T-helper 1 cell treated with Interleukin-12 subunit alpha and Interleukin-12 subunit beta and Interleukin-4 antibody, amounts not matched to agents 30 μg/mL and 1 μg/mL, for 36 hours (primary cell): ENCODE data around the gene PIK3CD.
"Not testable (repeated sequence)": the region's sequence is repeated elsewhere in the genome, so short reads cannot be mapped to it uniquely, and the experiment has no call there.

ENCODE experiments used
- H3K27ac Mint-ChIP-seq: one replicate; pipeline ENCODE4 v1.8.0; 2021; ENCODE audit warnings: mild to moderate bottlenecking, mixed read lengths
- H3K27me3 Mint-ChIP-seq: one replicate; pipeline ENCODE4 v1.8.0; 2021; ENCODE audit warnings: low read depth, mixed read lengths
- H3K36me3 Mint-ChIP-seq: one replicate; pipeline ENCODE4 v1.8.0; 2021; ENCODE audit warnings: low read depth, mixed read lengths
- H3K4me1 Mint-ChIP-seq: one replicate; pipeline ENCODE4 v1.8.0; 2021; ENCODE audit warnings: low read depth, mixed read lengths
- H3K4me3 Mint-ChIP-seq: one replicate; pipeline ENCODE4 v1.8.0; 2021; ENCODE audit warnings: mild to moderate bottlenecking, moderate library complexity, mixed read lengths
- H3K9me3 Mint-ChIP-seq: one replicate; pipeline ENCODE4 v1.8.0; 2021; ENCODE audit warnings: mixed read lengths

PIK3CD gene

GRCh38 chr1:9753121-9753531 lies 101.6 kb downstream of the PIK3CD start:
- peaks cover 4% of the 10 kb centered on the region for H3K4me1 Mint-ChIP-seq
- no peak overlapping the region for H3K4me3 Mint-ChIP-seq
- H3K27ac Mint-ChIP-seq: no peak overlapping the region
- peaks cover 33% of the 10 kb centered on the region for H3K36me3 Mint-ChIP-seq
- no peaks in the 10 kb centered on the region for H3K27me3 Mint-ChIP-seq
- H3K9me3 Mint-ChIP-seq: no peaks in the 10 kb centered on the region

GRCh38 chr1:9755441-9755995 lies 104.0 kb downstream of the PIK3CD start:
- Mint-ChIP-seq H3K27me3 (no peaks in the 10 kb centered on the region), H3K9me3 (no peaks in the 10 kb centered on the region), H3K4me1 (peaks cover 7% of the 10 kb centered on the region), H3K4me3 (no peak overlapping the region), H3K36me3 (peaks cover 20% of the 10 kb centered on the region), H3K27ac (no peak overlapping the region)

DNA sequence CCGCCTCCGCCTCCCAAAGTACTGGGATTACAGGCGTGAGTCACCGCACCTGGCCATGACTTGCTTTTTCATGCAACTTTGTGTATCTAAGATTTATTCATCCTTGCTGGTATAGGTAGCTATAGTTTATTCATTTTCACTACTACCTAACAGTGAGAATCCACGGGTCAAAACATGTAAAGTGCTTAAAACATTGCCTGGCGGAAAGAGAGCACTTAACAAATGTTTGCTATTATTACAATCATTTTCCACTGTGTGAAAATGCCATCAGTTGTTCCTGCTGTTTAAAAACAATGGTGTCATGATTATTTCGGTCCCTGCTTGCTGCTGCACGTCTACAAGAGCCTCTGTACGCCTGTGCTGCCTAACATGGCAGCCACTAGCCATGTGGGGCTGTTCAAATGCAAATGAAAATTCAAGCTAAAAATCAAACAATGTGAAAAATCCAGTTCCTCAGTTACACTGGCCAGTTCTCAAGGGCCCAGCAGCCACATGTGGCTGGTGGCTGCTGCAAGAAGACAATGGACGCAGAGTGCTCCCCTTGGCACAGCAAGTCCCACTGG lies 107.1 kb downstream of the PIK3CD start:
- H3K9me3 Mint-ChIP-seq: no peaks in the 10 kb centered on the region

GRCh38 chr1:9759939-9760338 lies 108.4 kb downstream of the PIK3CD start:
- Mint-ChIP-seq H3K9me3 (no peaks in the 10 kb centered on the region), H3K4me1 (peaks cover 11% of the 10 kb centered on the region), H3K36me3 (peaks cover 15% of the 10 kb centered on the region), H3K27ac (no peak overlapping the region), H3K27me3 (no peaks in the 10 kb centered on the region), H3K4me3 (no peak overlapping the region)

More for the DNA sequence above, 107.1 kb downstream of the PIK3CD start:
- peaks cover 8% of the 10 kb centered on the region for H3K4me1 Mint-ChIP-seq
- no peak overlapping the region for H3K27ac Mint-ChIP-seq
- H3K4me3 Mint-ChIP-seq: no peak overlapping the region
- peaks cover 15% of the 10 kb centered on the region for H3K36me3 Mint-ChIP-seq
- H3K27me3 Mint-ChIP-seq: no peaks in the 10 kb centered on the region

- Mint-ChIP-seq H3K27ac (no peak overlapping the region), H3K27me3 (no peaks in the 10 kb centered on the region), H3K9me3 (no peaks in the 10 kb centered on the region), H3K4me1 (peaks cover 9% of the 10 kb centered on the region), H3K4me3 (no peak overlapping the region), H3K36me3 (peaks cover 10% of the 10 kb centered on the region)
Observed at GRCh38 chr1:9760824-9761223, 109.3 kb downstream of the PIK3CD start.

GRCh38 chr1:9761855-9762254 lies 110.3 kb downstream of the PIK3CD start:
- Mint-ChIP-seq H3K4me3 (no peak overlapping the region), H3K27ac (no peak overlapping the region), H3K4me1 (peaks cover 9% of the 10 kb centered on the region), H3K27me3 (no peaks in the 10 kb centered on the region), H3K36me3 (peaks cover 10% of the 10 kb centered on the region), H3K9me3 (no peaks in the 10 kb centered on the region)

DNA sequence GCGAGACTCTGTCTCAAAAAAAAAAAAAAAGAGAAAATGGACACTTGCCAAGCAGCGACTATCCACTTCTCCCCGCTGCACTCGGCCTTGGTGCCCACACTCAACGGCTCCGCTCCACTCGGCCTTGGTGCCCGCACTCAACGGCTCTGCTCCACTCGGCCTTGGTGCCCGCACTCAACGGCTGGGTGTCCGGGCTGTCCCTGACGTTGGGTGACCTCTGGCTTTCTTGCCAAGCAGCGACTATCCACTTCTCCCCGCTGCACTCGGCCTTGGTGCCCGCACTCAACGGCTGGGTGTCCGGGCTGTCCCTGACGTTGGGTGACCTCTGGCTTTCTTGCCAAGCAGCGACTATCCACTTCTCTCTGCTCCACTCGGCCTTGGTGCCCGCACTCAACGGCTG lies 110.9 kb downstream of the PIK3CD start:
- not testable (repeated sequence) for H3K27ac Mint-ChIP-seq, H3K27me3 Mint-ChIP-seq, H3K9me3 Mint-ChIP-seq, H3K4me3 Mint-ChIP-seq, H3K4me1 Mint-ChIP-seq
- peaks cover 10% of the 10 kb centered on the region for H3K36me3 Mint-ChIP-seq

GRCh38 chr1:9763914-9764313 lies 112.4 kb downstream of the PIK3CD start:
- H3K27ac Mint-ChIP-seq: no peak overlapping the region
- no peaks in the 10 kb centered on the region for H3K27me3 Mint-ChIP-seq

DNA sequence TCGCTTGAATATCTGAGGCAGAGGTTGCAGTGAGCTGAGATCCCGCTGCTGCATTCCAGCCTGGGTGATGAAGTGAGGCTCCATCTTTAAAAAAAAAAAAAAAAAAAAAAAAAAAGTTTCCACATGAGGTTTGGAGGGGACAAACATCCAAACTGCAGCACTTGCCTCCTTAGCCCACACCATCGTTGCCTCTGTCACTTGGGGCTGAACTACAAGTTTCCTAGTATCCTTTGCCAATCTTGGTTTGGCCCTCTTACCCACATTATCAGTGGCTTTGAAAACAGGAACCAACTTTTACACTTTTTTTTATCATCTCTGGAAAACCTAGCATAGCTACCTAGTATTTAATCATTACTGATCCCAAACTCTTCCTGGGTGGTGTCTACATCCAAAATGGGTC lies 113.0 kb downstream of the PIK3CD start:
- Mint-ChIP-seq H3K27ac (no peak overlapping the region), H3K4me1 (peaks cover 11% of the 10 kb centered on the region)

More at GRCh38 chr1:9763914-9764313, 112.4 kb downstream of the PIK3CD start:
- Mint-ChIP-seq H3K9me3 (no peaks in the 10 kb centered on the region), H3K4me1 (peaks cover 9% of the 10 kb centered on the region), H3K4me3 (no peak overlapping the region), H3K36me3 (peaks cover 10% of the 10 kb centered on the region)

DNA sequence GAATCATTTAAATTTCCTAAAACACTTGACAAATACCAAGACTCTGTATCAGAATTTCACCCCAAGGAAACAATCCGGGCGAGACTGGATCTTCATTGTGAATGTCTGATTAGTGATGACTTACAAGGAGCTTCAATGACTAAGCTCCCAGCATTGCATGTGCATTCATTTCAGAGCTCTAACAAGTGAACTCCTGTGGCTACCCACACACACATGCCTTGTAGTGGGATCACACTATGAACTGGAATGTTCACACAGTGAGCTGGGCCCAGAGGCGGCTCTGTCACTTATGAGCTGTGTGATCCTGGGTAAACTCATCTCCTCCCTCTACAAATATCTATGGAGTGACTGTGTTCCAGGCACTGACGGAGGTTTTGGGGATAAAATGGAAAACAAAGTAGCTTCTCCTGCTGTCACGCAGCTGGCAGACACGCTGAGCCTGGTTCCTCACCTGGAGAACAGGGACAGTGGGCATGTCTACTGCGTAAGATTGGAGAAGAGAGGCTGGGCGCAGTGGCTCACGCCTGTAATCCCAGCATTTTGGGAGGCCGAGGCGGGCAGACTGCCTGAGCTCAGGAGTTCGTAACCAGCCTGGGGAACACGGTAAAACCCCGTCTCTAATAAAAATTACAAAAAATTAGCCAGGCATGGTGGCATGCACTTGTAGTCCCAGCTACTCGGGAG lies 115.4 kb downstream of the PIK3CD start:
- Mint-ChIP-seq H3K27me3 (no peaks in the 10 kb centered on the region), H3K4me3 (no peak overlapping the region), H3K27ac (no peak overlapping the region), H3K9me3 (no peaks in the 10 kb centered on the region), H3K4me1 (peaks cover 5% of the 10 kb centered on the region), H3K36me3 (peaks cover 6% of the 10 kb centered on the region)

More for the DNA sequence above, 113.0 kb downstream of the PIK3CD start:
- Mint-ChIP-seq H3K4me3 (no peak overlapping the region), H3K27me3 (no peaks in the 10 kb centered on the region), H3K36me3 (peaks cover 10% of the 10 kb centered on the region), H3K9me3 (no peaks in the 10 kb centered on the region)

DNA sequence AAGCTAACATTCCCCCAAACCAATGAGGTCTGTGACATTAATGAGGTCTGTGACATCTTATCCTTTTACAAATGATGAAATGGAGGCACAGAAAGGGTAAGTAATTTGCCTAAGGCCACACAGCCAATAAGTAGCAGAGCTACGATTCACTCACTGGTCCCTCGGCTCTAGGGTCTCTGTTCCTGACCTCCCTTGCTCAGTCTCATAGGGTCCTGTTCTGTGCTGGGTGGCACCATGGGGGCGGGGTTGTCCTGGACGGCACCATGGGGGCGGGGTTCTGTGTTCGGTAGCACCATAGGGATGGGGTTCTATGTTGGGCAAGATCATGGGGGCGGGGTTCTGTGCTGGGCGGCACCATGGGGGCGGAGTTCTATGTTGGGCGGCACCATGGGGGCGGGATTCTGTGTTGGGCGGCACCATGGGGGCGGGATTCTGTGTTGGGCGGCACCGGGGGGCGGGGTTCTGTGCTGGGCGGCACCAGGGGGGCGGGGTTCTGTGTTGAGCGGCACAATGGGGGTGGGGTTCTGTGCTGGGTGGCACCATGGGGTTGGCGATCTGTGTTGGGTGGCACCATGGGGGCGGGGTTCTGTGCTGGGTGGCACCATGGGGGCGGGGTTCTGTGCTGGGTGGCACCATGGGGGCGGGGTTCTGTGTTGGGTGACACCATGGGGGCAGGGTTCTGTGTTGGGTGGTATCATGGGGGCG lies 116.6 kb downstream of the PIK3CD start:
- H3K27me3 Mint-ChIP-seq: no peaks in the 10 kb centered on the region
- peaks cover 5% of the 10 kb centered on the region for H3K4me1 Mint-ChIP-seq
- peaks cover 10% of the 10 kb centered on the region for H3K36me3 Mint-ChIP-seq
- no peak overlapping the region for H3K4me3 Mint-ChIP-seq
- peak overlapping the region; percentile 15 for H3K27ac Mint-ChIP-seq
- H3K9me3 Mint-ChIP-seq: no peaks in the 10 kb centered on the region

DNA sequence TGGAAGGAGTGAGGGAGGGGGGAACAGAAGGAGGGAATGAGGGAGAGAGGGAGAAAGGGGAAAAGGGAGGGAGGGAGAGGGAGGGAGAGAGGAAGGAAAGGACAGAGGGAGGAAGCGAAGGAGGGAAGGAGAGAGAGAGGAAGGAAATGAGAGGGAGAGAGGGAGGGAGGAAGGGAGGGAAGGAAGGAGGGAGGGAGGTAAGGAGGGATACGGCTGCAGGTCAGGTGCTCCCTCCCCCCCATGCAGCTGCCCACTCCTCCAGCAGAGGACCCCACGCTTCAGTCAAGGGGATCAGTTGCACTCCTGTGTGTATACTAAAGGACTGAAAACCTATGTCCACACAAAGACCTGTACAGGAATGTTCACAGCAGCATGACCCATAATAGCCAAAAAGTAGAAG lies 117.5 kb downstream of the PIK3CD start:
- peaks cover 7% of the 10 kb centered on the region for H3K36me3 Mint-ChIP-seq
- no peak overlapping the region for H3K4me3 Mint-ChIP-seq
- no peaks in the 10 kb centered on the region for H3K27me3 Mint-ChIP-seq
- H3K9me3 Mint-ChIP-seq: no peaks in the 10 kb centered on the region
- H3K4me1 Mint-ChIP-seq: peaks cover 2% of the 10 kb centered on the region
- H3K27ac Mint-ChIP-seq: no peak overlapping the region

GRCh38 chr1:9770298-9770697 lies 118.8 kb downstream of the PIK3CD start:
- Mint-ChIP-seq H3K36me3 (peaks cover 7% of the 10 kb centered on the region), H3K4me1 (peaks cover 2% of the 10 kb centered on the region), H3K27me3 (no peaks in the 10 kb centered on the region), H3K4me3 (no peak overlapping the region), H3K9me3 (no peaks in the 10 kb centered on the region), H3K27ac (no peak overlapping the region)

DNA sequence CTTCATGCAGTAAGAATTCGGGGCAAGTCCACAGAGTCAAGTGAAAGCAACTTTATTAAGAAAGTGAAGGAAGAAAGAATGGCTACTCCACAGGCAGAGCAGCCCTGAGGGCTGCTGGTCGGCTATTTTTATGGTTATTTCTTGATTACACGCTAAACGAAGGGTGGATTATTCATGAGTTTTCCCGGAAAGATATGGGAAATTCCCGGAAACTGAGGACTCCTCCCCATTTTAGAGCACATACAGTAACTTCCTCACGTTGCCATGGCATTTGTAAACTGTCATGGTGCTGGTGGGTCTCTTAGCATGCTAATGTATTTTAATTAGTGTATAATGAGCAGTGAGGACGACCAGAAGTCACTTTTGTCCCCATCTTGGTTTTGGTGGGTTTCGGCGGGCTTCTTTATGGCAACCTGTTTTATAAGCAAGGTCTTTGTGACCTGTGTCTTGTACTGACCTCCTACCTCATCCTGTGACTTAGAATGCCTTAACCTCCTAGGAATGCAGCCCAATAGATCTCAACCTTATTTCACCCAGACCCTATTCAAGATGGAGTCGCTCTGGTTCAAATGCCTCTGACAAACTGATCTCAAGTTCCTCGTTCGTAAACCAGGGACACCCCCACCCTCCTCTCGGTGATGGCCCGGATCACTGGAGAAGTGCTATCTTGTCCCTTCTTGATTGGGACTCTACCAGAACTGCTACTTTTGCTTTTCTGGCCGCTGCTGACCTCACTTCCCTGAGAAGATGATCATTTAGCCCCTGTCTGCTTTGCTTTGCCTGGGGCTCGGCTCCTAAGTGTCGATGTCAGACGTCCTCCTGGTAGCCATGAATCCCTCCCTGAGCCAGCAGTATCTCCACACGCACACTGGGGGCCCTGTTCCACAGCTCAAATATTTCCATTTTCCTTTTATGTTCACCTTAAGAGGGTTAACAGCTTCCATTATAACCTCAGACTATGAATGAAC lies 123.5 kb downstream of the PIK3CD start:
- Mint-ChIP-seq H3K36me3 (peaks cover 7% of the 10 kb centered on the region), H3K27ac (no peak overlapping the region), H3K4me1 (peaks cover 2% of the 10 kb centered on the region), H3K4me3 (no peak overlapping the region), H3K27me3 (no peaks in the 10 kb centered on the region), H3K9me3 (no peaks in the 10 kb centered on the region)
